Measurements from ENCODE around the gene F7. TPM values are rescaled to one million over a fixed set of nuclear protein-coding genes. Genes with fewer than 3 reads are reported as not detected.
A peak's percentile ranks its signal among the peaks of the same experiment; 100 is the strongest.
"Not testable (repeated sequence)": the region's sequence is repeated elsewhere in the genome, so short reads cannot be mapped to it uniquely, and the experiment has no call there.

F7 gene
- total RNA-seq, 5 donors from 2014 or later (not counting 1 experiment from before 2014, with no cell fraction given): 0.13 to 0.23 (median 0.23) TPM; not detected in 2

DNA sequence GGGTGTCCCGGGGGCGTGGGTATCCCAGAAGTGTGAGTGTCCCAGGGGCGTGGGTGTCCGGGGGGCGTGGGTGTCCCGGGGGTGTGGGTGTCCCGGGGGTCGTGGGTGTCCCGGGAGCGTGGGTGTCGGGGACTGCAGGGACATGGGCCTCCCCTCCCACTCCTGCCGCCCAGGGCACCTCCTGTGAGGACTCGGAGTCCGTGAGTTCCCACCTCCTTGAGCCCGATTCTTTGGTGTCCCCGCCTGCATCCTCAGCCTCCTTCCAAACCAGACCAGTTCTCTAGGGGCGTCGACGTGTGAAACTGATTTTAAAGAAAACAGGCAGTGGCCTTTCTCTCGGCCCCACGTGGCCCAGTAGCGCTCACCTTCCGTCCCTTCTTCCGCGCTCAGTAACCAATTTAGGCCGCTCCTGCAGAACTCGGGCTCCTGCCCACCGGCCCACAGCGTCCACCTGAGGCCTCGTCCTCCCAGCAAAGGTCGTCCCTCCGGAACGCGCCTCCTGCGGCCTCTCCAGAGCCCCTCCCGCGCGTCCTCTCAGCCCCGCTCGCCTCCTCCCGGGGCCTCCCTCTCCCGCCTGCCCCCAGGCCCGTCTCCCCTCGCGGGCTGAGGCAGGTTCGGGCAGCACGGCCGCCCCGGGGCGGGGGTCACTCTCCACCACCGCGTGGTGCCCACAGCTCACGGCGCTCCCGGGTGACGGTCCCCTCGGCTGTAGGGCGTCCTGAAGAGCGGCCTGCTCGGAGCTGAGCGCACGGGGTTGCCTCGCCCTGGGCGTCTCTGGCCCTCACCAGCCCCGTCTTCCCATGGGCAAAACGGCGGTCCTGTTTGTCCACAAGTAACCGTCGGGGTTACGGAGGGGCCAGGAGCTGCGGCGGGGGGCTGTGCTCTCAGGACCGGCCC lies 3.8 kb downstream of the F7 start:
- Histone ChIP-seq H3K27me3 (replicated peaks in 1 of 2; ENCODE audit: control insufficient read depth in 2 of 2, extremely low read depth in 1 of 2, insufficient read depth in 2 of 2, low read length in 1 of 2) (peaks cover 3 to 41% of the 10 kb centered on the region in 2 experiments), H3K4me1 (ENCODE audit: control insufficient read depth in 1 of 2, extremely low read depth in 1 of 2, insufficient read depth in 2 of 2, low read length in 2 of 2) (peaks cover 0 to 21% of the 10 kb centered on the region in 2 experiments), H3K9me3 (no peaks in the 10 kb centered on the region), H3K27ac (ENCODE audit: low read length) (no peak overlapping the region), H3K36me3 (ENCODE audit: control insufficient read depth in 2 of 2, extremely low read depth in 1 of 2, insufficient read depth in 1 of 2, low read length in 1 of 2) (no peaks in the 10 kb centered on the region), H3K4me3 (ENCODE audit: control insufficient read depth in 1 of 2, extremely low read depth in 1 of 2, low read length in 1 of 2) (peak overlapping the region in 1 of 2 donors; percentile 21)
- H3K27ac Mint-ChIP-seq: no peak overlapping the region
- H3K4me3 Mint-ChIP-seq: peak overlapping the region; percentile 39 to 60 (median 53)
- H3K9me3 Mint-ChIP-seq: no peaks in the 10 kb centered on the region
- 41% methylated on average over 70 of the region's 73 CpGs for WGBS (ENCODE audit: insufficient coverage)
- peaks cover 0 to 2% of the 10 kb centered on the region in 2 donors for H3K27me3 Mint-ChIP-seq
- ATAC-seq (replicated peaks in 1 of 4): no peak
- no peaks in the 10 kb centered on the region for H3K36me3 Mint-ChIP-seq
- H3K4me1 Mint-ChIP-seq: peaks cover 0 to 5% (median 3%) of the 10 kb centered on the region in 3 donors
- ChIA-PET POLR2A (no interaction called here), CTCF (no interaction called here)
- DNase-seq: no peak

DNA sequence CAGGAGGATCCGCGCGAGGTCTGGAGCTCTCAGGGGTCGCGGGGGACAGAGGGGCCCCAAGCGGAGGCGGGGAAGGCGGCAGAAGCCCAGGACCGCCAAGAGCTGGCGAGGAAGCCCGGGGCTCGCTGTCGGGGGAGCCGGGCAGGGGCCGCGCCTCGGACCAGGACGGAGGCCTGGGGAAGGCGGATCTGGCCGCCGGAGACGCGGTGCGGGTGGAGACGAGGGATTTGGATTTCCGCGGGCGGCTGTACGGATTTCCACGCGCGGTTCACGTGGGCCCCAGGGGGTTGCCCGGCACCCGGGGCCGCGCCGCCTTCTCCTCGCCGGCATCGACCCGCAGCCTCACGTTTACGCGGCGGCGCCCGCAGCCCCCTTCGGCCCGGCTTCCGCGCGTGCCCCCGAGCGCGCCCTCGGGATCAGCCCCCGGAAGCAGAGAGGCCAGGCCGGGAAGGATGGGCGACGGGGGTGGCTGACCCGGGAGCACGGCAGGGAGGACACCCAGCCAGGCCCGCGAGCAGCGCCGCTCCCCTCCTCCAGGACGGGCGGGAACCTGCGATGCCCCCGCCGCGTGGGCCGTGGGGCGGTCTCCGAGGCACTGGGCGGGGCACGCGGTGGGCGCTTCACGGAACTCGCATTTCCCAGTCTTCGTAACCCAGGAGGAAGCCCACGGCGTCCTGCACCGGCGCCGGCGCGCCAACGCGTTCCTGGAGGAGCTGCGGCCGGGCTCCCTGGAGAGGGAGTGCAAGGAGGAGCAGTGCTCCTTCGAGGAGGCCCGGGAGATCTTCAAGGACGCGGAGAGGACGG lies 4.7 kb downstream of the F7 start:
- ATAC-seq (replicated peaks in 1 of 4) (peak; percentile 62 to 71 (median 66)), DNase-seq (peak in 12 of 35 experiments; percentile 8 to 37 (median 16))
- no peak overlapping the region for H3K27ac ChIP-seq (ENCODE audit: low read length)
- peak overlapping the region; percentile 50 to 65 (median 60) for H3K4me3 Mint-ChIP-seq
- H3K4me1 ChIP-seq (ENCODE audit: control insufficient read depth in 1 of 2, extremely low read depth in 1 of 2, insufficient read depth in 2 of 2, low read length in 2 of 2): peaks cover 0 to 21% of the 10 kb centered on the region in 2 experiments
- H3K27ac Mint-ChIP-seq: no peak overlapping the region
- H3K36me3 ChIP-seq (ENCODE audit: control insufficient read depth in 2 of 2, extremely low read depth in 1 of 2, insufficient read depth in 1 of 2, low read length in 1 of 2): no peaks in the 10 kb centered on the region
- WGBS (ENCODE audit: insufficient coverage): 3% methylated on average over 99 of the region's 99 CpGs
- H3K27me3 Mint-ChIP-seq: peaks cover 0 to 5% of the 10 kb centered on the region in 2 donors
- ChIA-PET CTCF (no interaction called here), POLR2A (no interaction called here)
- H3K9me3 Mint-ChIP-seq: no peaks in the 10 kb centered on the region
- H3K9me3 ChIP-seq: no peaks in the 10 kb centered on the region
- no peaks in the 10 kb centered on the region for H3K36me3 Mint-ChIP-seq
- peak overlapping the region; percentile 50 to 71 for H3K4me3 ChIP-seq (ENCODE audit: control insufficient read depth in 1 of 2, extremely low read depth in 1 of 2, low read length in 1 of 2)
- H3K4me1 Mint-ChIP-seq: peaks cover 0 to 5% (median 3%) of the 10 kb centered on the region in 3 donors
- peaks cover 3 to 43% of the 10 kb centered on the region in 2 experiments for H3K27me3 ChIP-seq (replicated peaks in 1 of 2; ENCODE audit: control insufficient read depth in 2 of 2, extremely low read depth in 1 of 2, insufficient read depth in 2 of 2, low read length in 1 of 2)

DNA sequence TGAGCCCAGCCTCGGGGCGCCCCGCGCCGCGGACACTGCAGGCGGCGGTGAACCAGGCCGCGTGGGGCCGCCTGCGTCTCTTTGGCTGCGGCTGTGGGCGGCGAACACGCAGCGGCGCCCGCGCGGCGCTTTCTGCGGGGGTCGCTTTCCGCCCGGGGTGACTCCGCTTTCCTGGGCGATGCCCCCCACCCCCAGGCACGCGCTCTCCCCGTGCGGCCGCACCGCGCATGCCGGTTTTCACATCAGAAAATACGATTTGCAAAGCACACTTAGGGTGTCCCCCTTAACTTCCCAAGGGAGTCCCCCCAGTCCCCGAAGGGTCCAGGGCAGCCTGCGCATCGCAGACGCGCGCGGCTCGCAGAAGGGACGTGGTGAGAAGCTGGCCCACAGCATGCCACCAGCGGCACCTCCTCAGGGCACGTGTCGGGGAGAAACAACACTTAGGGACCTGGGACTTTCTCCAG lies 5.3 kb downstream of the F7 start:
- POLR2A ChIA-PET: no interaction called here
- no peak overlapping the region for H3K27ac Mint-ChIP-seq
- peak overlapping the region; percentile 51 to 65 (median 60) for H3K4me3 Mint-ChIP-seq

DNA sequence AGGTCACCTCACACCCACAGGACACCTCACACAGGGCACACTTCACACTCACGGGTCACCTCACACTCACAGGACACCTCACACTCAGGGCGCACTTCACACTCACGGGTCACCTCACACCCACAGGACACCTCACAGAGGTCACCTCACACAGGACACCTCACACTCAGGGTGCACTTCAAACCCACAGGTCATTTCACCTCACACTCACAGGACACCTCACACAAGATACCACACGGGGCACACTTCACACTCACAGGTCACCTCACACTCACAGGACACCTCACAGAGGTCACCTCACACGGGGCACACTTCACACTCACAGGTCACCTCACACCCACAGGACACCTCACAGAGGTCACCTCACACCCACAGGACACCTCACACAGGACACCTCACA lies 6.2 kb downstream of the F7 start:
- ATAC-seq (replicated peaks in 1 of 4); CTCF ChIA-PET; POLR2A ChIA-PET: not testable (repeated sequence)

More for the DNA sequence above, 5.3 kb downstream of the F7 start:
- peak overlapping the region; percentile 50 to 71 for H3K4me3 ChIP-seq (ENCODE audit: control insufficient read depth in 1 of 2, extremely low read depth in 1 of 2, low read length in 1 of 2)
- peaks cover 3 to 45% of the 10 kb centered on the region in 2 experiments for H3K27me3 ChIP-seq (replicated peaks in 1 of 2; ENCODE audit: control insufficient read depth in 2 of 2, extremely low read depth in 1 of 2, insufficient read depth in 2 of 2, low read length in 1 of 2)
- H3K36me3 ChIP-seq (ENCODE audit: control insufficient read depth in 2 of 2, extremely low read depth in 1 of 2, insufficient read depth in 1 of 2, low read length in 1 of 2): no peaks in the 10 kb centered on the region
- ATAC-seq (replicated peaks in 1 of 4) (peak; percentile 46 to 59 (median 47)), DNase-seq (no peak)
- 19% methylated on average over 46 of the region's 49 CpGs for WGBS (ENCODE audit: insufficient coverage)
- peaks cover 0 to 5% of the 10 kb centered on the region in 2 donors for H3K27me3 Mint-ChIP-seq
- H3K4me1 ChIP-seq (ENCODE audit: control insufficient read depth in 1 of 2, extremely low read depth in 1 of 2, insufficient read depth in 2 of 2, low read length in 2 of 2): peaks cover 0 to 21% of the 10 kb centered on the region in 2 experiments
- no peak overlapping the region for H3K27ac ChIP-seq (ENCODE audit: low read length)
- H3K36me3 Mint-ChIP-seq: no peaks in the 10 kb centered on the region
- CTCF ChIA-PET: no interaction called here
- peaks cover 0 to 5% (median 3%) of the 10 kb centered on the region in 3 donors for H3K4me1 Mint-ChIP-seq
- no peaks in the 10 kb centered on the region for H3K9me3 Mint-ChIP-seq
- H3K9me3 ChIP-seq: no peaks in the 10 kb centered on the region

DNA sequence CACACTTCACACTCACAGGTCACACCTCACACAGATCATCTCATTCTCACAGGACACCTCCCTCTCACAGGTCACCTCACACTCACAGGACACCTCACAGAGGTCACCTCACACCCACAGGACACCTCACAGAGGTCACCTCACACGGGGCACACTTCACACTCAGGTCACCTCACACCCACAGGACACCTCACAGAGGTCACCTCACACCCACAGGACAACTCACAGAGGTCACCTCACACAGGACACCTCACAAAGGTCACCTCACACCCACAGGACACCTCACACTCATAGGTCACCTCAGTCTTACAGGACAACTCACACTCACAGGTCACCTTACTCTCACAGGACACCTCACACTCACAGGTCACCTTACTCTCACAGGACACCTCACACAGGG lies 6.9 kb downstream of the F7 start:
- peaks cover 0 to 21% of the 10 kb centered on the region in 2 experiments for H3K4me1 ChIP-seq (ENCODE audit: control insufficient read depth in 1 of 2, extremely low read depth in 1 of 2, insufficient read depth in 2 of 2, low read length in 2 of 2)
- H3K27me3 Mint-ChIP-seq; H3K4me1 Mint-ChIP-seq; CTCF ChIA-PET; POLR2A ChIA-PET; H3K36me3 Mint-ChIP-seq; H3K27ac Mint-ChIP-seq; H3K9me3 ChIP-seq; H3K4me3 Mint-ChIP-seq; DNase-seq; ATAC-seq (replicated peaks in 1 of 4); H3K27ac ChIP-seq (ENCODE audit: low read length); H3K4me3 ChIP-seq (ENCODE audit: control insufficient read depth in 1 of 2, extremely low read depth in 1 of 2, low read length in 1 of 2); H3K36me3 ChIP-seq (ENCODE audit: control insufficient read depth in 2 of 2, extremely low read depth in 1 of 2, insufficient read depth in 1 of 2, low read length in 1 of 2); H3K9me3 Mint-ChIP-seq: not testable (repeated sequence)
- H3K27me3 ChIP-seq (replicated peaks in 1 of 2; ENCODE audit: control insufficient read depth in 2 of 2, extremely low read depth in 1 of 2, insufficient read depth in 2 of 2, low read length in 1 of 2): peaks cover 3 to 45% of the 10 kb centered on the region in 2 experiments
- 33% methylated on average over 1 of the region's 1 CpG for WGBS (ENCODE audit: insufficient coverage)

More for the DNA sequence above, 6.2 kb downstream of the F7 start:
- H3K9me3 Mint-ChIP-seq; H3K9me3 ChIP-seq; H3K27ac ChIP-seq (ENCODE audit: low read length); DNase-seq; H3K36me3 Mint-ChIP-seq; H3K4me3 ChIP-seq (ENCODE audit: control insufficient read depth in 1 of 2, extremely low read depth in 1 of 2, low read length in 1 of 2); H3K27me3 Mint-ChIP-seq; H3K4me3 Mint-ChIP-seq; H3K27ac Mint-ChIP-seq; H3K4me1 Mint-ChIP-seq; H3K36me3 ChIP-seq (ENCODE audit: control insufficient read depth in 2 of 2, extremely low read depth in 1 of 2, insufficient read depth in 1 of 2, low read length in 1 of 2): not testable (repeated sequence)
- Histone ChIP-seq H3K4me1 (ENCODE audit: control insufficient read depth in 1 of 2, extremely low read depth in 1 of 2, insufficient read depth in 2 of 2, low read length in 2 of 2) (peaks cover 0 to 21% of the 10 kb centered on the region in 2 experiments), H3K27me3 (replicated peaks in 1 of 2; ENCODE audit: control insufficient read depth in 2 of 2, extremely low read depth in 1 of 2, insufficient read depth in 2 of 2, low read length in 1 of 2) (peaks cover 3 to 45% of the 10 kb centered on the region in 2 experiments)
- 75% methylated on average over 5 of the region's 5 CpGs for WGBS (ENCODE audit: insufficient coverage)

Data from T-cell (primary cell).